HepG2 (cell line): ENCODE results near the gene SPNS2. TPM values are rescaled to one million over a fixed set of nuclear protein-coding genes. Genes with fewer than 3 reads are reported as not detected.

Source experiments
- ATAC-seq: fragments of 200-7000 bp; cut with Tn5 transposase; 3 replicates; pipeline ENCODE4 v1.9.1; 2020; ENCODE audit warnings: mild to moderate bottlenecking, moderate library complexity
- BruUV-seq: library from RNA; stranded (reverse); fragments of 400-500 nt; replicated peaks from 2 replicates; lab custom pipeline; 2021; lab: Mats Ljungman, UMichigan
- CTCF ChIA-PET: fragments of 300-600 bp; formaldehyde crosslinking; extraction: SDS; loops from one replicate; lab custom pipeline; 2021; ENCODE audit warnings: low total read pairs, inconsistent platforms, low intra/inter-chr PET ratio; lab: Yijun Ruan, JAX
- POLR2A ChIA-PET: fragments of 350-600 bp; sonication (Branson Sonifier 250); formaldehyde crosslinking; loops from one replicate; lab custom pipeline; 2020; ENCODE audit warnings: antibody characterized with exemption, inconsistent platforms; lab: Yijun Ruan, JAX
- DNase-seq: peaks from one replicate; pipeline ENCODE4 v3.0.0-alpha.2; 2015; ENCODE audit warnings: low spot score
- FAIRE-seq: peaks from 3 replicates; lab custom pipeline; 2011; peaks lifted over from hg19 to GRCh38; lab: Jason Lieb, UNC
- H2AFZ ChIP-seq: one replicate; pipeline ENCODE4 v1.6.1; 2011; ENCODE audit warnings: low read length, inconsistent platforms
- H3K27ac ChIP-seq: fragments of 300-600 bp; 3 replicates; pipeline ENCODE4 v1.8.0; 2011; ENCODE audit warnings: mixed run types, mild to moderate bottlenecking, mixed read lengths, low read length, inconsistent platforms; ENCODE audit not compliant: insufficient read depth; ENCODE audit errors: extremely low read length
- H3K27me3 ChIP-seq, 2 experiments: fragments of 200-600 bp in 1 of 2; 2 replicates in 1 of 2; 3 replicates in 1 of 2; pipeline versions ENCODE4 v1.6.0 to v1.8.0; 2011; ENCODE audit warnings: low read length in 2 of 2, mild to moderate bottlenecking in 2 of 2, moderate library complexity in 2 of 2, inconsistent platforms in 1 of 2; ENCODE audit not compliant: insufficient read depth in 2 of 2, control insufficient read depth in 1 of 2
- H3K36me3 ChIP-seq, 2 experiments: fragments of 200-600 bp in 1 of 2; replicated peaks in 1 of 2; 2 replicates in 1 of 2; 3 replicates in 1 of 2; pipeline versions ENCODE4 v1.5.1 to v1.8.0; 2011; ENCODE audit warnings: low read length in 2 of 2, inconsistent platforms in 1 of 2; ENCODE audit not compliant: insufficient read depth in 2 of 2, control insufficient read depth in 1 of 2
- H3K4me1 ChIP-seq: 2 replicates; pipeline ENCODE4 v1.5.1; 2012; ENCODE audit warnings: low read length, inconsistent platforms; ENCODE audit not compliant: insufficient read depth
- H3K4me2 ChIP-seq: 2 replicates; pipeline ENCODE4 v1.6.0; 2011; ENCODE audit warnings: low read depth, low read length, inconsistent platforms
- H3K4me3 ChIP-seq, 3 experiments: fragments of 200-600 bp in 1 of 3; sonication (generic), shearing (Covaris generic) in 1 of 3; replicated peaks in 1 of 3; 2 replicates each; pipeline ENCODE4 v1.5.1; 2011 to 2016; ENCODE audit warnings: low read length in 3 of 3, inconsistent platforms in 2 of 3, low read depth in 2 of 3, mild to moderate bottlenecking in 2 of 3, control low read depth in 1 of 3, mixed read lengths in 1 of 3; ENCODE audit not compliant: insufficient read depth in 1 of 3
- H3K79me2 ChIP-seq: one replicate; pipeline ENCODE4 v1.6.1; 2011; ENCODE audit warnings: low read length, inconsistent platforms; ENCODE audit not compliant: insufficient read depth
- H3K9ac ChIP-seq: 2 replicates; pipeline ENCODE4 v1.6.0; 2011; ENCODE audit warnings: mild to moderate bottlenecking, low read depth, low read length, inconsistent platforms; ENCODE audit not compliant: insufficient read depth
- H3K9me3 ChIP-seq: 2 replicates; pipeline ENCODE4 v1.5.1; 2012; ENCODE audit warnings: mild to moderate bottlenecking, low read length
- H4K20me1 ChIP-seq: 2 replicates; pipeline ENCODE4 v1.6.0; 2011; ENCODE audit warnings: inconsistent platforms, mild to moderate bottlenecking, low read length, moderate library complexity; ENCODE audit not compliant: insufficient read depth
- AGO1 ChIP-seq: fragments of 200-400 bp; formaldehyde crosslinking; IDR thresholded peaks from 2 replicates; pipeline ENCODE4 v1.6.1; 2017; ENCODE audit warnings: mild to moderate bottlenecking, low read depth, low read length, moderate library complexity; ENCODE audit not compliant: poor library complexity, severe bottlenecking
- ETS1 ChIP-seq: sonication (generic); formaldehyde crosslinking; IDR thresholded peaks from 2 replicates; pipeline ENCODE4 v1.4.0; 2020; ENCODE audit warnings: missing genetic modification reagents
- KDM1A ChIP-seq: IDR thresholded peaks from 2 replicates; pipeline ENCODE4 v1.6.1; 2016; ENCODE audit warnings: missing compliant biosample characterization
- KMT2A ChIP-seq: sonication (generic); formaldehyde crosslinking; IDR thresholded peaks from 2 replicates; pipeline ENCODE4 v1.4.0; 2020; ENCODE audit warnings: missing genetic modification reagents
- KMT2B ChIP-seq: IDR thresholded peaks from 2 replicates; pipeline ENCODE4 v1.6.1; 2016; ENCODE audit warnings: missing genetic modification reagents, missing compliant biosample characterization
- MXD1 ChIP-seq: sonication (generic); formaldehyde crosslinking; IDR thresholded peaks from 2 replicates; pipeline ENCODE4 v1.4.0; 2020; ENCODE audit warnings: mild to moderate bottlenecking, missing genetic modification reagents
- SP1 ChIP-seq, 2 experiments: fragments of 450-650 bp in 1 of 2; sonication (generic) in 1 of 2; formaldehyde crosslinking in 1 of 2; IDR thresholded peaks; 2 replicates each; pipeline versions ENCODE4 v1.4.0 to v1.6.1; 2016 to 2020; ENCODE audit warnings: missing genetic modification reagents in 1 of 2
- WGBS: methylation state at CpG from one replicate; pipeline ENCODE4 v1.1.6; 2017; ENCODE audit warnings: low lambda C conversion rate; 5-methylcytosine and 5-hydroxymethylcytosine counted together
- in situ Hi-C: cut with HindIII; loops from 2 replicates; pipeline ENCODE4 v1.10.0; 2017; ENCODE audit warnings: low pct_unique_long_range_greater_than_20kb; ENCODE audit not compliant: extremely low pct_ligation_motif_present
- intact Hi-C: fragments of 100-400 bp; cut with micrococcal nuclease; formaldehyde crosslinking; loops from one replicate; pipeline ENCODE4 v1.10.0; 2022; ENCODE audit not compliant: unreplicated experiment
- polyA plus RNA-seq, 8 experiments: library from polyadenylated mRNA; depleted of rRNA in 3 of 8; stranded (reverse) in 7 of 8; unstranded in 1 of 8; fragments of >200 nt; fragmentation: Illumina TruSeq in 4 of 8; extraction: Trizol in 4 of 8; gene quantifications; 2 replicates each; pipeline versions ENCODE4 v1.2.1 to v1.2.3, GENCODE V29; 2011 to 2016; ENCODE audit warnings: low read depth in 4 of 8, missing spikeins in 1 of 8, mixed read lengths in 1 of 8; ENCODE audit not compliant: insufficient read depth in 1 of 8
- total RNA-seq, 5 experiments: library from RNA; depleted of rRNA; stranded (reverse); fragments of >200 nt; fragmentation: Illumina TruSeq; extraction: Trizol; gene quantifications; 2 replicates each; pipeline ENCODE4 v1.2.3, GENCODE V29; 2016; ENCODE audit warnings: low read depth in 1 of 5

SPNS2 gene
- total and polyA plus RNA-seq, 2 of the 13 experiments (the other 11 are each of a cell fraction or from before 2014, with no cell fraction given) = 0.01 TPM; not detected in 1

- CTCF ChIA-PET = no interaction called here
- 36% methylated on average over 15 of the region's 17 CpGs for WGBS
- no peak overlapping the region for H3K27ac ChIP-seq
- POLR2A ChIA-PET = no interaction called here
- intact Hi-C loops (loop anchor here (5.0 kb wide), 1 partner anchor 110 kb away; no protein-coding TSS in a partner anchor), in situ Hi-C loops (no loop called here)
- no peaks in the 10 kb centered on the region for H4K20me1 ChIP-seq
- H3K79me2 ChIP-seq = no peaks in the 10 kb centered on the region
- ATAC-seq (no peak), DNase-seq (no peak), FAIRE-seq (no peak)
- no peak overlapping the region for H3K4me3 ChIP-seq
- TF ChIP-seq KMT2A (CRISPR knock-in tag) = no peak
- TF ChIP-seq KMT2B (CRISPR knock-in tag) = no peak
- no peak for TF ChIP-seq KDM1A (CRISPR knock-in tag)
- no peak for TF ChIP-seq MXD1 (CRISPR knock-in tag)
- no peak for TF ChIP-seq SP1 (IDR thresholded peaks at IDR 0.05)
- TF ChIP-seq SP1 (CRISPR knock-in tag; IDR thresholded peaks at IDR 0.05) = no peak
- H2AFZ ChIP-seq = no peak overlapping the region
- peaks cover 16% of the 10 kb centered on the region for H3K4me1 ChIP-seq
- BruUV-seq = no TSS peak
- no peaks in the 10 kb centered on the region for H3K36me3 ChIP-seq
- H3K27me3 ChIP-seq = peaks cover 6 to 40% of the 10 kb centered on the region in 2 experiments
- H3K9ac ChIP-seq = no peak overlapping the region
- H3K9me3 ChIP-seq = no peaks in the 10 kb centered on the region
- no peak overlapping the region for H3K4me2 ChIP-seq
Observed at GRCh38 chr17:4531988-4532736, 33.5 kb downstream of the SPNS2 start.

- in situ Hi-C loops = no loop called here
- no peak overlapping the region for H3K9ac ChIP-seq
- H3K27ac ChIP-seq = no peak overlapping the region
- H3K27me3 ChIP-seq = peaks cover 6 to 35% of the 10 kb centered on the region in 2 experiments
- WGBS = 71% methylated on average over 16 of the region's 33 CpGs
- DNase-seq = no peak
- H3K4me2 ChIP-seq = no peak overlapping the region
- peak; percentile 88 for TF ChIP-seq AGO1
- no peak for TF ChIP-seq ETS1 (CRISPR knock-in tag)
- TF ChIP-seq, all 625 proteins: peak for 1
- Histone ChIP-seq H3K4me1 (peaks cover 16% of the 10 kb centered on the region), H3K79me2 (no peaks in the 10 kb centered on the region), H3K4me3 (no peak overlapping the region), H2AFZ (no peak overlapping the region), H4K20me1 (no peaks in the 10 kb centered on the region), H3K9me3 (no peaks in the 10 kb centered on the region), H3K36me3 (no peaks in the 10 kb centered on the region)
- CTCF ChIA-PET = no interaction called here
- POLR2A ChIA-PET = interaction anchor here (2.4 kb wide), 1 partner anchor 23 kb away, joined by 8 read pairs; the partner anchor contains the start of gene MYBBP1A
- no peak for FAIRE-seq
- intact Hi-C loops = loop anchor here (5.0 kb wide), 1 partner anchor 111 kb away; no protein-coding TSS in a partner anchor
- no TSS peak for BruUV-seq
- ATAC-seq = no peak
Observed at GRCh38 chr17:4532860-4533522, 34.3 kb downstream of the SPNS2 start.
